H9 (cell line): ENCODE measurements around the gene PIBF1. TPM values are rescaled to one million over a fixed set of nuclear protein-coding genes. Genes with fewer than 3 reads are reported as not detected.

ENCODE experiments used
- DNase-seq: peaks from one replicate; pipeline ENCODE4 v3.0.0-alpha.2; 2017
- H2AFZ ChIP-seq: one replicate; pipeline ENCODE4 v1.6.1; 2013; ENCODE audit warnings: mild to moderate bottlenecking, low read length, control low read depth, moderate library complexity
- H2AK5ac ChIP-seq: 2 replicates; pipeline ENCODE4 v1.6.1; 2013; ENCODE audit warnings: low read length, control low read depth, mixed read lengths; ENCODE audit not compliant: insufficient read length
- H2BK120ac ChIP-seq: one replicate; pipeline ENCODE4 v1.6.1; 2013; ENCODE audit warnings: low read depth, mild to moderate bottlenecking, low read length, control low read depth, inconsistent platforms; ENCODE audit not compliant: poor library complexity, severe bottlenecking
- H2BK12ac ChIP-seq: 2 replicates; pipeline ENCODE4 v1.6.1; 2013; ENCODE audit warnings: low read length, control low read depth, mixed read lengths, low read depth; ENCODE audit not compliant: insufficient read length
- H2BK15ac ChIP-seq: 2 replicates; pipeline ENCODE4 v1.6.1; 2013; ENCODE audit warnings: low read depth, low read length, control low read depth
- H2BK20ac ChIP-seq: one replicate; pipeline ENCODE4 v1.6.1; 2013; ENCODE audit warnings: low read depth, mild to moderate bottlenecking, low read length, control low read depth, inconsistent platforms; ENCODE audit not compliant: poor library complexity, severe bottlenecking
- H2BK5ac ChIP-seq: 2 replicates; pipeline ENCODE4 v1.6.1; 2013; ENCODE audit warnings: low read length, control low read depth, mixed read lengths; ENCODE audit not compliant: insufficient read length
- H3K14ac ChIP-seq: 2 replicates; pipeline ENCODE4 v1.6.1; 2013; ENCODE audit warnings: low read length, control low read depth; ENCODE audit not compliant: insufficient read depth
- H3K18ac ChIP-seq: 2 replicates; pipeline ENCODE4 v1.6.1; 2013; ENCODE audit warnings: low read depth, mild to moderate bottlenecking, mixed read lengths, low read length, control low read depth; ENCODE audit not compliant: insufficient read length
- H3K23ac ChIP-seq: 2 replicates; pipeline ENCODE4 v1.6.1; 2013; ENCODE audit warnings: low read length, control low read depth, mixed read lengths, low read depth; ENCODE audit not compliant: insufficient read length
- H3K23me2 ChIP-seq: 2 replicates; pipeline ENCODE4 v1.6.1; 2013; ENCODE audit warnings: low read depth, mild to moderate bottlenecking, mixed read lengths, low read length, control low read depth; ENCODE audit not compliant: insufficient read length, poor library complexity, severe bottlenecking
- H3K27ac ChIP-seq: 2 replicates; pipeline ENCODE4 v1.5.1; 2013; ENCODE audit warnings: low read length, control low read depth, mixed read lengths, low read depth; ENCODE audit not compliant: insufficient read length
- H3K27me3 ChIP-seq: 2 replicates; pipeline ENCODE4 v1.6.1; 2013; ENCODE audit warnings: low read length, control low read depth, inconsistent platforms; ENCODE audit not compliant: insufficient read depth
- H3K4ac ChIP-seq: 2 replicates; pipeline ENCODE4 v1.6.1; 2013; ENCODE audit warnings: low read depth, mild to moderate bottlenecking, control low read depth, inconsistent platforms, low read length, moderate library complexity
- H3K4me1 ChIP-seq: 2 replicates; pipeline ENCODE4 v1.6.1; 2013; ENCODE audit warnings: low read length, control low read depth, inconsistent platforms; ENCODE audit not compliant: insufficient read depth
- H3K4me2 ChIP-seq: 2 replicates; pipeline ENCODE4 v1.6.1; 2013; ENCODE audit warnings: low read length, control low read depth, mixed read lengths; ENCODE audit not compliant: insufficient read length, insufficient read depth
- H3K56ac ChIP-seq: 2 replicates; pipeline ENCODE4 v1.6.1; 2013; ENCODE audit warnings: low read depth, mild to moderate bottlenecking, mixed read lengths, low read length, control low read depth; ENCODE audit not compliant: insufficient read length
- H3K79me1 ChIP-seq: 2 replicates; pipeline ENCODE4 v1.6.1; 2013; ENCODE audit warnings: low read depth, mild to moderate bottlenecking, moderate library complexity, low read length, control low read depth, inconsistent platforms; ENCODE audit not compliant: insufficient read depth, poor library complexity, severe bottlenecking
- H3K79me2 ChIP-seq: 2 replicates; pipeline ENCODE4 v1.6.1; 2013; ENCODE audit warnings: low read length, control low read depth, inconsistent platforms; ENCODE audit not compliant: insufficient read depth
- H3K9ac ChIP-seq: 2 replicates; pipeline ENCODE4 v1.6.1; 2013; ENCODE audit warnings: low read length, control low read depth, mixed read lengths; ENCODE audit not compliant: insufficient read length; ENCODE audit errors: extremely low read depth
- H3K9me3 ChIP-seq: one replicate; pipeline ENCODE4 v1.6.1; 2013; ENCODE audit warnings: low read depth, low read length, inconsistent platforms; ENCODE audit not compliant: control insufficient read depth
- H3T11ph ChIP-seq: one replicate; pipeline ENCODE4 v1.6.1; 2013; ENCODE audit warnings: mild to moderate bottlenecking, low read length, control low read depth, inconsistent platforms
- H4K20me1 ChIP-seq: one replicate; pipeline ENCODE4 v1.6.1; 2013; ENCODE audit not compliant: control insufficient read depth, insufficient read length, insufficient read depth
- H4K5ac ChIP-seq: 2 replicates; pipeline ENCODE4 v1.6.1; 2013; ENCODE audit warnings: low read depth, mild to moderate bottlenecking, mixed read lengths, low read length, control low read depth; ENCODE audit not compliant: insufficient read length
- H4K8ac ChIP-seq: replicated peaks from 2 replicates; pipeline ENCODE4 v1.6.1; 2013; ENCODE audit warnings: low read length, control low read depth, mixed read lengths, low read depth; ENCODE audit not compliant: insufficient read length
- H4K91ac ChIP-seq: 2 replicates; pipeline ENCODE4 v1.6.1; 2013; ENCODE audit warnings: low read depth, mild to moderate bottlenecking, moderate library complexity, mixed read lengths, low read length, control low read depth; ENCODE audit not compliant: insufficient read length
- H3K27ac Mint-ChIP-seq, 3 experiments: 2 replicates in 2 of 3; 3 replicates in 1 of 3; pipeline ENCODE4 v1.8.0; 2020 to 2021; ENCODE audit warnings: mixed read lengths in 3 of 3, mild to moderate bottlenecking in 1 of 3, moderate library complexity in 1 of 3
- H3K27me3 Mint-ChIP-seq: 2 replicates; pipeline ENCODE4 v1.8.0; 2021; ENCODE audit warnings: low read depth, mild to moderate bottlenecking, moderate library complexity, mixed read lengths
- H3K36me3 Mint-ChIP-seq, 3 experiments: 2 replicates in 2 of 3; 3 replicates in 1 of 3; pipeline ENCODE4 v1.8.0; 2020 to 2021; ENCODE audit warnings: low read depth in 3 of 3, mixed read lengths in 3 of 3; ENCODE audit not compliant: insufficient read depth in 1 of 3
- H3K4me1 Mint-ChIP-seq, 2 experiments: 2 replicates each; pipeline ENCODE4 v1.8.0; 2020; ENCODE audit warnings: mixed read lengths in 2 of 2
- H3K4me3 Mint-ChIP-seq, 2 experiments: 2 replicates in 1 of 2; 3 replicates in 1 of 2; pipeline ENCODE4 v1.8.0; 2020 to 2021; ENCODE audit warnings: mild to moderate bottlenecking in 2 of 2, mixed read lengths in 2 of 2, moderate library complexity in 1 of 2
- H3K9me3 Mint-ChIP-seq, 2 experiments: 2 replicates in 1 of 2; 3 replicates in 1 of 2; pipeline ENCODE4 v1.8.0; 2020; ENCODE audit warnings: mild to moderate bottlenecking in 2 of 2, mixed read lengths in 2 of 2, moderate library complexity in 1 of 2
- total RNA-seq: library from RNA; stranded (reverse); gene quantifications from 2 replicates; pipeline ENCODE4 v1.2.1, GENCODE V29; 2021
- TF ChIP-seq, protein P1 (sequence below): fragments of 200-600 bp; sonication (generic); conservative IDR thresholded peaks from 3 replicates; pipeline ENCODE4 v1.8.0; 2021; ENCODE audit warnings: antibody characterized with exemption, mild to moderate bottlenecking

Gene PIBF1
- total RNA-seq, 1 experiment from 2014 or later = 12.7 TPM

DNA sequence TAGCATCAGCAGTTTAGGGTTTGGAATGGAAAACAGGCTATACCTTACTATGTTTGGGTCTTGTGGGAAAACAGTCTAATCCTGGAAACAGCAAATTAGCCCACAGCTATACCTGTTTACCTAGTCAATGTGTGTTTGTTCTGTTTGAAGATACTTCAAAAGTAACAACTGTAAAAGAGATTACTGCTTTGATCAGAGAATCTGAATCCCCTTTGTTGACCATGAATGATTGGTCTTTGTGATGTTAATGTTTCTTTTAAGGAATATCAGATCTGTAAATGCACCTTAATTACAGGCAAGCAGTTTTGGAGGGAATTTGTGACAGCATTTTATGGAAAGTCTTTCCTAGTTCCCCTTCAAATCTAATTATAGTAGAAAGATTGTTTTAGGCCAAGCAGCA, 256.1 kb downstream of the PIBF1 start:
- H2BK12ac ChIP-seq = no peak overlapping the region
- H3K36me3 Mint-ChIP-seq = no peaks in the 10 kb centered on the region
- H2BK5ac ChIP-seq = no peak overlapping the region
- H4K8ac ChIP-seq = no peak overlapping the region
- no peak overlapping the region for H3K4me2 ChIP-seq
- H3K27me3 Mint-ChIP-seq = peaks cover 5% of the 10 kb centered on the region
- H3K23ac ChIP-seq = no peak overlapping the region
- H2BK15ac ChIP-seq = no peak overlapping the region
- H2AFZ ChIP-seq = no peak overlapping the region
- no peak overlapping the region for H3K56ac ChIP-seq
- no peak overlapping the region for H2BK120ac ChIP-seq
- H3K4me1 Mint-ChIP-seq = peaks cover 17 to 27% of the 10 kb centered on the region in 2 experiments
- no peak overlapping the region for H3K9ac ChIP-seq
- no peak overlapping the region for H3K27ac ChIP-seq
- H3K9me3 Mint-ChIP-seq = no peaks in the 10 kb centered on the region
- TF ChIP-seq, protein P1, sequence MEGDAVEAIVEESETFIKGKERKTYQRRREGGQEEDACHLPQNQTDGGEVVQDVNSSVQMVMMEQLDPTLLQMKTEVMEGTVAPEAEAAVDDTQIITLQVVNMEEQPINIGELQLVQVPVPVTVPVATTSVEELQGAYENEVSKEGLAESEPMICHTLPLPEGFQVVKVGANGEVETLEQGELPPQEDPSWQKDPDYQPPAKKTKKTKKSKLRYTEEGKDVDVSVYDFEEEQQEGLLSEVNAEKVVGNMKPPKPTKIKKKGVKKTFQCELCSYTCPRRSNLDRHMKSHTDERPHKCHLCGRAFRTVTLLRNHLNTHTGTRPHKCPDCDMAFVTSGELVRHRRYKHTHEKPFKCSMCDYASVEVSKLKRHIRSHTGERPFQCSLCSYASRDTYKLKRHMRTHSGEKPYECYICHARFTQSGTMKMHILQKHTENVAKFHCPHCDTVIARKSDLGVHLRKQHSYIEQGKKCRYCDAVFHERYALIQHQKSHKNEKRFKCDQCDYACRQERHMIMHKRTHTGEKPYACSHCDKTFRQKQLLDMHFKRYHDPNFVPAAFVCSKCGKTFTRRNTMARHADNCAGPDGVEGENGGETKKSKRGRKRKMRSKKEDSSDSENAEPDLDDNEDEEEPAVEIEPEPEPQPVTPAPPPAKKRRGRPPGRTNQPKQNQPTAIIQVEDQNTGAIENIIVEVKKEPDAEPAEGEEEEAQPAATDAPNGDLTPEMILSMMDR = no peak
- H3K79me2 ChIP-seq = no peaks in the 10 kb centered on the region
- no peaks in the 10 kb centered on the region for H3K23me2 ChIP-seq
- no peak overlapping the region for H3K4me3 Mint-ChIP-seq
- no peak overlapping the region for H4K5ac ChIP-seq
- no peaks in the 10 kb centered on the region for H3K79me1 ChIP-seq
- no peak overlapping the region for H4K91ac ChIP-seq
- no peak overlapping the region for H2BK20ac ChIP-seq
- no peak overlapping the region for H3K14ac ChIP-seq
- DNase-seq = no peak
- H2AK5ac ChIP-seq = no peak overlapping the region
- H3K4me1 ChIP-seq = no peaks in the 10 kb centered on the region
- H3K27ac Mint-ChIP-seq = no peak overlapping the region
- H3T11ph ChIP-seq = no peak overlapping the region
- H4K20me1 ChIP-seq = no peaks in the 10 kb centered on the region
- H3K4ac ChIP-seq = no peak overlapping the region
- H3K18ac ChIP-seq = no peak overlapping the region
- H3K9me3 ChIP-seq = no peaks in the 10 kb centered on the region
- no peaks in the 10 kb centered on the region for H3K27me3 ChIP-seq
